Brain microvascular endothelial cell (primary cell): ENCODE data around the gene EPB41L1.

Source experiments
- DNase-seq: peaks from one replicate; pipeline ENCODE4 v3.0.0-alpha.2; 2020
- H3K27ac ChIP-seq: fragments of 250-450 bp; sonication (Bioruptor Pico); 2 replicates; pipeline ENCODE4 v1.5.1; 2020; ENCODE audit warnings: mild to moderate bottlenecking, moderate library complexity
- H3K27me3 ChIP-seq: fragments of 250-450 bp; sonication (Bioruptor Pico); replicated peaks from 2 replicates; pipeline ENCODE4 v1.5.1; 2020; ENCODE audit warnings: mild to moderate bottlenecking
- H3K36me3 ChIP-seq: fragments of 250-450 bp; sonication (Bioruptor Pico); replicated peaks from 2 replicates; pipeline ENCODE4 v1.5.1; 2020; ENCODE audit warnings: mild to moderate bottlenecking
- H3K4me3 ChIP-seq: 2 replicates; pipeline ENCODE4 v1.5.1; 2011; ENCODE audit warnings: low read depth, mild to moderate bottlenecking, control low read depth, low read length, moderate library complexity
- in situ Hi-C: cut with HindIII; loops from 2 replicates; pipeline ENCODE4 v1.10.0; 2017; ENCODE audit warnings: low sequenced_read_pairs, low pct_ligation_motif_present
- TF ChIP-seq, protein P1 (sequence below): IDR thresholded peaks from 2 replicates; pipeline ENCODE4 v1.5.1; 2011; ENCODE audit warnings: low read depth, mild to moderate bottlenecking, moderate library complexity, low read length, control low read depth, inconsistent platforms; ENCODE audit errors: missing control alignments

Gene EPB41L1

GRCh38 chr20:36147690-36148089, 6.8 kb upstream of the EPB41L1 start:
- DNase-seq: peak; percentile 44
- Histone ChIP-seq H3K4me3 (no peak overlapping the region), H3K27me3 (no peaks in the 10 kb centered on the region), H3K36me3 (no peaks in the 10 kb centered on the region), H3K27ac (no peak overlapping the region)
- in situ Hi-C loops: no loop called here
- TF ChIP-seq, protein P1, sequence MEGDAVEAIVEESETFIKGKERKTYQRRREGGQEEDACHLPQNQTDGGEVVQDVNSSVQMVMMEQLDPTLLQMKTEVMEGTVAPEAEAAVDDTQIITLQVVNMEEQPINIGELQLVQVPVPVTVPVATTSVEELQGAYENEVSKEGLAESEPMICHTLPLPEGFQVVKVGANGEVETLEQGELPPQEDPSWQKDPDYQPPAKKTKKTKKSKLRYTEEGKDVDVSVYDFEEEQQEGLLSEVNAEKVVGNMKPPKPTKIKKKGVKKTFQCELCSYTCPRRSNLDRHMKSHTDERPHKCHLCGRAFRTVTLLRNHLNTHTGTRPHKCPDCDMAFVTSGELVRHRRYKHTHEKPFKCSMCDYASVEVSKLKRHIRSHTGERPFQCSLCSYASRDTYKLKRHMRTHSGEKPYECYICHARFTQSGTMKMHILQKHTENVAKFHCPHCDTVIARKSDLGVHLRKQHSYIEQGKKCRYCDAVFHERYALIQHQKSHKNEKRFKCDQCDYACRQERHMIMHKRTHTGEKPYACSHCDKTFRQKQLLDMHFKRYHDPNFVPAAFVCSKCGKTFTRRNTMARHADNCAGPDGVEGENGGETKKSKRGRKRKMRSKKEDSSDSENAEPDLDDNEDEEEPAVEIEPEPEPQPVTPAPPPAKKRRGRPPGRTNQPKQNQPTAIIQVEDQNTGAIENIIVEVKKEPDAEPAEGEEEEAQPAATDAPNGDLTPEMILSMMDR: no peak

DNA sequence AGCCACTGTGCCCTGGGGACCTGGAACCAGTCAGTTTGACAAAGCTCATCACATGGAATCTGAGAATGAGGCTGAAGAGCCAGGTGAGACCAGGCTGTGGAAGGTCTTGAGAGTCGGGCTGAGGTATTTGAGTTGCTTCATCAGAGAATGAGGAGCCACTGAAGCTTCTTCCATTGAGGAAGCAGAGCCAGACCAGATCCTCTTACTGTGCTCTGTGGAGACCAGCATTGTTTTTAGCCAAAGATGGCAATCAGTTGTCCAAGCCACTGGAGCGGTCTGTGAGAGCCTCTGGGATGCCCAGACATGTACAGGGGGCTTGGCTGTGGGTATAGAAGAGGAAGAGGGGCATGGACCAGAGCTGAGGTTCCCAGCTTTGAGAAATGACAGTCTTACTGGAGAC, 6.1 kb upstream of the EPB41L1 start:
- no peak overlapping the region for H3K4me3 ChIP-seq
- TF ChIP-seq, protein P1: no peak
- no peaks in the 10 kb centered on the region for H3K27me3 ChIP-seq
- H3K27ac ChIP-seq: no peak overlapping the region
- in situ Hi-C loops: no loop called here
- no peak for DNase-seq
- H3K36me3 ChIP-seq: no peaks in the 10 kb centered on the region

- Histone ChIP-seq H3K27ac (no peak overlapping the region), H3K36me3 (no peaks in the 10 kb centered on the region), H3K27me3 (no peaks in the 10 kb centered on the region), H3K4me3 (no peak overlapping the region)
- no peak for DNase-seq
- TF ChIP-seq, protein P1: no peak
- in situ Hi-C loops: no loop called here
Observed at GRCh38 chr20:36149012-36149411, 5.5 kb upstream of the EPB41L1 start.

DNA sequence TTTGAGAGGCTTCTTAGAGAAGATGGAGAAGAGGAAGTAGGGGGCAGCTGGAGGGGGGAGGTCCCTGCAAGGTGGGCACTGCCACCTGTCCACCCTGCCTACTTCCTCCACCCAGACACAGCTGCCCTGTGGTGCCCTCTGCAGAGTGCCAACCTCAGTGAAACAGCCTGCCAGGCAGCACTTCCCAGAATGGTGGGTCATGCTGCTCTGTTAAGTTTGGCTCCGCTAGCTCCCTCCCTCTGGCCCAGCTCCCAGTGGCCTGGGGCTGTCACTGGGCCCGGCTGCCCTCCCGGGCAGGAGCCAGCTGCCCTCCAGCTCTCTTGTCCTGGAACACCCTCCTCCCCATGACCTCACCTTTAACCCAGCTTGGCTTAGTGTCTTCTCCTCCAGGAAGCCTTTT, 5.1 kb upstream of the EPB41L1 start:
- no peak for DNase-seq
- no peak overlapping the region for H3K27ac ChIP-seq
- TF ChIP-seq, protein P1: no peak
- in situ Hi-C loops: no loop called here
- no peaks in the 10 kb centered on the region for H3K36me3 ChIP-seq
- no peak overlapping the region for H3K4me3 ChIP-seq
- no peaks in the 10 kb centered on the region for H3K27me3 ChIP-seq

DNA sequence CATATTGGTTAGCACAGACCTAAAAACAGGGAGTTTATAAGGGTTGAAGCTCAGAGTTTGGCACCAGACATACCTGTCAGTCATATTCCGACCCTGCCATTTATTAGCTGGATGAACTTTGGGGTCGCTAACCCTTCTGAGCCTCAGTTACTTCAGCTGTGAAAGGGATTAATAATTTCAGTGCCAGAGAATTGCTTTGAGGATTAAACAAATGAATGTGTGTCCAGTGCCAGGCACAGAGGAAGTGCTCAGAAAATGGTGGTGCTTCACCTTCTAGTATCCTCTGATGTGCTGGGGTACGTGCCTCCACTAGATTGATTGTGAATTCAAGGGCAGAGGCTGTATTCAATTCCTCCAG, 4.1 kb upstream of the EPB41L1 start:
- Histone ChIP-seq H3K36me3 (no peaks in the 10 kb centered on the region), H3K27me3 (no peaks in the 10 kb centered on the region), H3K4me3 (no peak overlapping the region), H3K27ac (no peak overlapping the region)
- no peak for DNase-seq
- TF ChIP-seq, protein P1: no peak
- in situ Hi-C loops: no loop called here

- H3K4me3 ChIP-seq: no peak overlapping the region
- no peak overlapping the region for H3K27ac ChIP-seq
- H3K27me3 ChIP-seq: no peaks in the 10 kb centered on the region
- no peaks in the 10 kb centered on the region for H3K36me3 ChIP-seq
- TF ChIP-seq, protein P1: no peak
- in situ Hi-C loops: no loop called here
- no peak for DNase-seq
Observed at GRCh38 chr20:36150847-36151539, 3.5 kb upstream of the EPB41L1 start.
